ENCODE data around the gene CAMTA1. TPM values are rescaled to one million over a fixed set of nuclear protein-coding genes. Genes with fewer than 3 reads are reported as not detected.

Gene CAMTA1
- total RNA-seq, 2 donors from 2014 or later = 105 to 113 TPM

GRCh38 chr1:7552402-7552801, 767.1 kb downstream of the CAMTA1 start:
- Histone ChIP-seq H3K27me3 (replicated peaks; ENCODE audit: insufficient read depth) (no peaks in the 10 kb centered on the region), H3K27ac (no peak overlapping the region), H3K9me3 (no peaks in the 10 kb centered on the region), H3K4me3 (no peak overlapping the region), H3K36me3 (no peaks in the 10 kb centered on the region), H3K4me1 (ENCODE audit: control insufficient read depth in 1 of 2, low read depth in 2 of 2) (peaks cover 11 to 19% of the 10 kb centered on the region in 2 donors)
- no peak for DNase-seq (ENCODE audit: low spot score)
- no peak for ATAC-seq (ENCODE audit: insufficient number of reproducible peaks, low FRiP score, low read depth)
- no peak for TF ChIP-seq CTCF (IDR thresholded peaks at IDR 0.05)

- DNase-seq (ENCODE audit: low spot score) = no peak
Observed at GRCh38 chr1:7553042-7553690, 767.9 kb downstream of the CAMTA1 start.

GRCh38 chr1:7554385-7555235, 769.4 kb downstream of the CAMTA1 start:
- peaks cover 9 to 26% of the 10 kb centered on the region in 2 donors for H3K4me1 ChIP-seq (ENCODE audit: control insufficient read depth in 1 of 2, low read depth in 2 of 2)
- H3K9me3 ChIP-seq = no peaks in the 10 kb centered on the region
- no peaks in the 10 kb centered on the region for H3K36me3 ChIP-seq
- no peaks in the 10 kb centered on the region for H3K27me3 ChIP-seq (replicated peaks; ENCODE audit: insufficient read depth)
- no peak for TF ChIP-seq CTCF (IDR thresholded peaks at IDR 0.05)
- no peak for DNase-seq (ENCODE audit: low spot score)
- H3K27ac ChIP-seq = no peak overlapping the region
- H3K4me3 ChIP-seq = no peak overlapping the region
- no peak for ATAC-seq (ENCODE audit: insufficient number of reproducible peaks, low FRiP score, low read depth)

More at GRCh38 chr1:7553042-7553690, 767.9 kb downstream of the CAMTA1 start:
- H3K36me3 ChIP-seq = no peaks in the 10 kb centered on the region
- no peak for ATAC-seq (ENCODE audit: insufficient number of reproducible peaks, low FRiP score, low read depth)
- TF ChIP-seq CTCF (IDR thresholded peaks at IDR 0.05) = no peak
- H3K27me3 ChIP-seq (replicated peaks; ENCODE audit: insufficient read depth) = no peaks in the 10 kb centered on the region
- H3K4me1 ChIP-seq (ENCODE audit: control insufficient read depth in 1 of 2, low read depth in 2 of 2) = peaks cover 14 to 27% of the 10 kb centered on the region in 2 donors
- no peak overlapping the region for H3K27ac ChIP-seq
- no peaks in the 10 kb centered on the region for H3K9me3 ChIP-seq
- H3K4me3 ChIP-seq = no peak overlapping the region

GRCh38 chr1:7555391-7556185, 770.3 kb downstream of the CAMTA1 start:
- no peak overlapping the region for H3K27ac ChIP-seq
- DNase-seq (ENCODE audit: low spot score) (no peak), ATAC-seq (ENCODE audit: insufficient number of reproducible peaks, low FRiP score, low read depth) (no peak)
- H3K9me3 ChIP-seq = no peaks in the 10 kb centered on the region
- no peak overlapping the region for H3K4me3 ChIP-seq
- H3K27me3 ChIP-seq (replicated peaks; ENCODE audit: insufficient read depth) = no peaks in the 10 kb centered on the region
- TF ChIP-seq CTCF (IDR thresholded peaks at IDR 0.05) = no peak
- H3K4me1 ChIP-seq (ENCODE audit: control insufficient read depth in 1 of 2, low read depth in 2 of 2) = peaks cover 5 to 18% of the 10 kb centered on the region in 2 donors
- no peaks in the 10 kb centered on the region for H3K36me3 ChIP-seq
